ENCODE data around the gene CCDC74B.
"Not testable (repeated sequence)": the region's sequence is repeated elsewhere in the genome, so short reads cannot be mapped to it uniquely, and the experiment has no call there.

The CCDC74B gene

DNA sequence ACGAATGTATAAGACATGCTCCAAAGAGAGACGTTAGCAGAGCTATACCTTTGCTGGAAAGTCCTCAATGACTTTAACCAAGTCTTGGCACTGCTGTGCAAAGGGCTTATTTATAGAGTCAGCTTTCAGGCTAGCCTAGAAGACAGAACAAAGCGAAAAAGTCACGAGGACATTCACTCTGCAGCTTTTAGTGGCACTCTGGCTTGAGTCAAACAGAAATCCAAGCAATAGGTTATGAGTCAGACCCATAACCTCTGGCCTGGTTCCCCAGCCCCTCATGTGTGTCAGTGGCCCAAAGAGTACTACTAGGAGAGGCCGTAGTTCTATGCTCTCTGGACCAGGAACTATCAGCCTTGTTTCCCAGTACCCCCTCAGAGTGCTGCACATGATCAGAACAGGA is 30.0 kb upstream of the CCDC74B start:
- intact Hi-C loops (cut with DNase I); DNase-seq: not testable (repeated sequence)

DNA sequence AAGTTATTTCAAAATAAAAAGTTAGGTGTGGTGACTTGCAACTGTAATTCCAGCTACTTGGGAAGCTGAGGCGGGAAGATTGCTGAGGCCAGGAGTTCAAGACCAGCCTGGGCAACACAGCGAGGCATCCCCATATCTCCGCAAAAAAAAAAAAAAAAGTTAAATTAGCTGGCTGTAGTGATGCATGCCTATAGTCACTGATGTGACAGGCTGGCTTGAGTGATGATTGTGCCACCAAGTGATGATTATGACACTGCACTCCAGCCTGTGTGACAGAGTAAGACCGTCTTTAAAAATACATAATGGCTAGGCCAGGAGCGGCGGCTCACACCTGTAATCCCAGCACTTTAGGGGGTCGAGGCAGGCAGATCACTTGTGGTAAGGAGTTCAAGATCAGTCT is 25.0 kb upstream of the CCDC74B start:
- no peak for DNase-seq
- intact Hi-C loops (cut with DNase I) = no loop called here

DNA sequence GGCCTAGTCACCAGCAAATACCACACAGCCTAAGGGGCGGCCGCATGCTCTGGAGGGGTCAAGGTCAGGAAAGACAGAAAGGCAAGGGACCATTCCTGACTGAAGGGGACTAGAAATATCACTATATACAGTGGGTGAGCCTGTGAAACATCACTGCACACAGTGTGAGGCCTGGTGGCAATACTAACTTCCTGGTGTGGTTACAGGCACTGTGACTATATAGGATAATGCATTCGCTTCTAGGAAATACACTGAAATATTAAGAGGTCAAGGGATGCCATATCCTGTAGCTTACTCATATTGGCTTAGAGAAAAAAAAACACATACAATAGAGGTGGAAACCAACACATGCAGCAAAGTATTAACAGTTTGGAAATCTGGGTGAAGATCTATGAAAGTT is 24.3 kb upstream of the CCDC74B start:
- intact Hi-C loops (cut with DNase I); DNase-seq: not testable (repeated sequence)

GRCh38 chr2:130166611-130167010 is 21.7 kb upstream of the CCDC74B start:
- intact Hi-C loops (cut with DNase I); DNase-seq: not testable (repeated sequence)

DNA sequence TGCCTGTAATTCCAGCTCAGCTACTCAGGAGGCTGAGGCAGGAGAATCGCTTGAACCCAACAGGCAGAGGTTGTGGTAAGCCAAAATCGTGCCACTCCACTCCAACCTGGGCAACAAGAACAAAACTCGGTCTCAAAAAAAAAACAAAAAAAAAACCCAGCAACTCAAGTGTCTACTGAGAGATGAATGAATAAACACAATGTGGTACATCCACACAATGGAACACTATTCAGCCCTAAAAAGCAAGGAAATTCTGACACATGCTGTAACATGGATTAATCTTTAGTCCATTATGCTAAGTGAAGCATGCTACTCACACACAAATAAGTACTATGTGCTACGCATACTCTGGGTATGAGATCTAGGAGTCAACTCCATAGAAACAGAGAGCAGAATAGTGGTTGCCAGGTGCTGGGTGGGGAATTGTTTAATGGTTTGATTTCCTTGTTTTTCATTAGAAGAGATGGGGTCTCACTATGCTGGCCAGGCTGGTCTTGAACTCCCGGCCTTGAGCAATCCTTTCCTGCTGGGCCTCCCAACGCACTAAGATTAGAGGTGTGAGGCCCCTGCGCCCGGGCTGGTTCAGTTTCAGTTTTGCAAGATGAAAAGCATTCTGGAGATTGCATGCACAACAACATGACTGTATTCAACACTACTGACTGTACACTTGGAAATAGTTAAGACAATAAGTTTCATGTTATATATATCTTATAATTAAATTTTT is 20.5 kb upstream of the CCDC74B start:
- DNase-seq = no peak
- intact Hi-C loops (cut with DNase I) = no loop called here

GRCh38 chr2:130162968-130163367 is 18.1 kb upstream of the CCDC74B start:
- intact Hi-C loops (cut with DNase I) = no loop called here
- DNase-seq = no peak

DNA sequence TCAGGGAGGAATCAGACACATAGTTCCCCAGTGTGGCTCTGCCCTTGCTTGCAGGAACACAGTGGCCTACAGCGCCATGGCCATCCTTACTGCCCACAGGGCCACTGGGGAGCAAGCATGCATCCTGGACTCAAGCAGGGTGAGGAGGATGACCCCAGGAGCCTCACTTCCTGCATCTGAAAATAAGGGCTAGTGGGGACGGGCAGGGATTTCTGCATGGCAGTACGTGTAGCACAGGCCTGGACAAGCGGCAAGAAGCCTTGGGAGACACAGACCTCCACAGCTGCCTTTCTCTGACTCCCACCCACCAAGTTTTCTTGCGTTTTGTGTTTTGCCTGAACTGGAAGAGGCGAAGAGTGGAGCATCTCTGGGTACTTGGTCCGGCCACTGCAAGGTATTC is 17.6 kb upstream of the CCDC74B start:
- intact Hi-C loops (cut with DNase I); DNase-seq: not testable (repeated sequence)

- peak in 14 of 42 donors; percentile 20 to 72 (median 38) for DNase-seq
- intact Hi-C loops (cut with DNase I) = not testable (repeated sequence)
These were observed 16.2 kb upstream of the CCDC74B start for GRCh38 chr2:130160838-130161705.

DNA sequence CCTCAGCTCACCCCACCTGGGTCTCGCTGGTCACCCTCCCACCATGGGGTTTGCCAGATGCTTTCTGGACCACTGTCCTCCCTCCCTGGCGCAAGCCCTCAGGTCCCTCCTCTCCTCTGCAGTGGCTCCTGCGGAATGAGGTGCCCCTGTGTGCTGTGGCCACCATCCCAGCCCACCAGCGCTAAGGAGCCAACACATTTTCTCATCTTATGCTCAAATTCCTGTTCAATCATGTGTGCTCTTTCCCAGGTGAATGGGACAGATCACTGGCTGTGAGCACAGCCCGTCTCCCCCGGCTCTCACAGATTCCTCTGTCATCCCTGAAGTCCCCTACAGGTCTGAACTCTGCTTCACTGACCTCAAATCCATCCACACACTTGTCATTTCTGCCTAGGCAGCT is 15.2 kb upstream of the CCDC74B start:
- DNase-seq = no peak
- intact Hi-C loops (cut with DNase I) = no loop called here

DNA sequence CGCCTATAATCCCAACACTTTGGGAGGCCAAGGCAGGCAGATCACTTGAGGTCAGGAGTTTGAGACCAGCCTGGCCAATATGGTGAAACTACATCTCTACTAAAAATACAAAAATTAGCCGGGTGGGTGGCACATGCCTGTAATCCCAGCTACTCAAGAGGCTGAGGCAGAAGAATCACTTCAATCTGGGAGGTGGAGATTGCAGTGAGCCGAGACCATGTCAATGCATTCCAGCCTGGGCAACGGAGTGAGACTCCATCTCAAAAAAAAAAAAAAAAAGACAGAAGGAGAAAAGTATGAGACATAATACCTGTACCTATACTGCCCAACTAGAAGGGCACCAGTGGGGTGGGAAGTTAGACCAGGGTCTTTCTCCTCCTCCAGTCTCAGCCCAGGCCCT is 14.5 kb upstream of the CCDC74B start:
- intact Hi-C loops (cut with DNase I) = not testable (repeated sequence)

GRCh38 chr2:130158631-130159030 is 13.7 kb upstream of the CCDC74B start:
- intact Hi-C loops (cut with DNase I) = no loop called here
- DNase-seq = no peak

More for the DNA sequence above, 14.5 kb upstream of the CCDC74B start:
- not testable (repeated sequence) for DNase-seq

DNA sequence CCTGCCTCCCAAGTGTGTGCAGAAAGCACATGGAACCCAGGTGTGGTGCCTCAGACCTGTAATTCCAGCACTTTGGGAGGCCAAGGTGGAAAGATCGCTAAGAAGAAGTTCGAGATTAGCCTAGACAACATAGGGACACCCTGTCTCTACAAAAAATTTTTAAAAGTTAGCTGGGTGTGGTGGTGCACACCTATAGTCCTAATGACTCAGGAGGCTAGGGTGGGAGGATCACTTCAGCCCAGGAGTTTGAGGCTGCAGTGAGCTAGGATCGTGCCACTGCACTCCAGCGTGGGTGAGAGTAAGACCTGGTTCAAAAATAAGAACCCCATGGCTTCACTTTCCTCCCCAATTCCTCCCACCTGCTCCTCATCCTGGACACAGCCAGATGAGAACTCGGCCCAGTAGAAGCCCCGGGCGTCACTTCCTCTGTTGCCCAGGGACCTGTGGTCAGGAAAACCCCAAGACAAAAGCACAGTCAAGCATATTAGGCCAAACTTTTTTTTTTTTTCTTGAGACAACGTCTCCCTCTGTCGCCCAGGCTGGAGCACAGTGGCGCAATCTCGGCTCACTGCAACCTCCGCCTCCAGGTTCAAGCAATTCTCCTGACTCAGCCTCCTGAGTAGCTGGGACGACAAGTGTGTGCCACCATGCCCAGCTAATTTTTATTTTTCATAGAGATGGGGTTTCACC is 13.1 kb upstream of the CCDC74B start:
- DNase-seq; intact Hi-C loops (cut with DNase I): not testable (repeated sequence)

DNA sequence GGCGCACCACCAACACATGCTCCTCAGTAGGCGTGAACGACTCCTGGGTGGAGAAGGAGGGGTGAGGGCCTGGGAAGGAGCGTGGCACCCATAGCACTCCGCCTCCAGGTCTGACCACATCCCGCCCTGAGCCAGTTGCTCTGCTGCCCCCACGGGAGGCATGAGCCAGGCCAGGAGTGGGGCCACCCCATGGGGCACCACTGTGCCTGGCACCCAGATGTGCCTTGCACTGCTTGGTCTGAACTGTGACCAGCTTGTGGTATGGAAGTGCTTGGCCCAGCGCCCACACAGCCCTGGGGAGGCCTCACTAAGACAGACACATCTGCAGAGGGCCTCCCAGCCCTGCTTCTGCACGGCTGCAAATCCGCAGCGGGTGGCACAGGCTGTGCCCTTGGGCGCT is 12.4 kb upstream of the CCDC74B start:
- intact Hi-C loops (cut with DNase I); DNase-seq: not testable (repeated sequence)

- DNase-seq = no peak
- intact Hi-C loops (cut with DNase I) = no loop called here
These were observed 11.7 kb upstream of the CCDC74B start for GRCh38 chr2:130156624-130157004.

DNA sequence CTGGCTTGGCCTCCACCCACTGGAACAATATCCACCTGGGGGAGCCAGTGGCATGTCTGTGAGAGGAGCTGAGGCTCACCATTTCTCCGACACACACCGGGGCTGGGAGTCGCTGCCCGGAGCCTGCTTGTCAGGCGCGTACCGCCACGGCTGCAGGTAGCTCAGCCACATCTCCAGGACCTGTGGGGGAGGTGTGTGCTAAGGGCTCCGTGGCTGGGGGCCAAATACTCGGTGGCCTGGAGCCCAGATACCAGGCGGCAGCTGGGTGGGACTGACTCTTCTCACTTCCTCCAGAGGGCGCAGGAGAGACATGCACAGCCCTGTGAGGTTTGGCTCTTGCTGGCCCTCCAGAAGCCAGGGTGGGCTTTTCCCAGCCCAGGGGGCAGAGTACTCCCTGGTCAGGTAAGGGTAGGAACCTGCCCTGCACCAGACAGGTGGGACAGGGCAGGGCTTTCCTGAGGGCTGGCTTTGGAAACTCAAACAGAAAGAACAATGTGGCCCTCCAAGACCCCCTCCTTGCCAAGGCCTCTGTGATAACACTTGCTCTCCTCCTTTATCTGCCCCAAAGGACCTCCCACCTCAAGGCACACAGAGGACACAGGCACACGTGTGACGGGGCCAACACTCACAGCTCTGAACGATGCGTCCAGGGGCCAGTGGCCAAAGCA is 11.2 kb upstream of the CCDC74B start:
- DNase-seq = peak in 37 of 42 donors; percentile 10 to 74 (median 40)
- intact Hi-C loops (cut with DNase I) = not testable (repeated sequence)

- DNase-seq = peak in 1 of 42 donors; percentile 20
- intact Hi-C loops (cut with DNase I) = no loop called here
These were observed 10.2 kb upstream of the CCDC74B start for GRCh38 chr2:130154773-130155765.

DNA sequence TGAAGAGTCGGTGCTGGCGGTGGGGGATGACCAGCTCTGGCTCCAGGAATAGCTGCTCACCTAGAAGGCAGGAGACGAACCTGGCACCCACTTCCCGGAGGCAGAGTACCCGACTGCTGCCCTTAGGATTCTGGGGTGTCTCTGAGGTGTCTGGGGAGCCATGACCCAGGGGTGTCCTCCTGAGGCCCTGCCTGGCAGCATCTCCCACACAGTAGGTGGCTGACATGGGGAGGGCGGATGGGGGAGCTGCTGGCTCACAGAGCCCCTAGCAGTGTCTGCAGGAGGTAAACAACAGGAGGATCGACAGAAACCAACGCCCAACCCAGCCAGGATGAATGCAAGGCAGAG is 9.5 kb upstream of the CCDC74B start:
- peak in 1 of 42 donors; percentile 25 for DNase-seq
- intact Hi-C loops (cut with DNase I) = not testable (repeated sequence)

Data from head of caudate nucleus (tissue), 42 donors.